HG03045 (cell line): ENCODE data around the gene CASQ2.

Experiments
- ATAC-seq: cut with Tn5 transposase; IDR thresholded peaks from one replicate; pipeline ENCODE4 v1.9.1; 2021; ENCODE audit warnings: mild to moderate bottlenecking, moderate library complexity; ENCODE audit not compliant: unreplicated experiment

Gene CASQ2

GRCh38 chr1:115732316-115732715, 36.2 kb downstream of the CASQ2 start:
- no peak for ATAC-seq

GRCh38 chr1:115729756-115730155, 38.8 kb downstream of the CASQ2 start:
- peak; percentile 90 for ATAC-seq

- ATAC-seq: no peak
Measured at GRCh38 chr1:115728341-115728740, 40.2 kb downstream of the CASQ2 start.

- no peak for ATAC-seq
Measured at GRCh38 chr1:115727706-115728249, 40.7 kb downstream of the CASQ2 start.

- no peak for ATAC-seq
Measured at GRCh38 chr1:115726570-115726969, 41.9 kb downstream of the CASQ2 start.

- no peak for ATAC-seq
Measured at GRCh38 chr1:115726161-115726560, 42.4 kb downstream of the CASQ2 start.

GRCh38 chr1:115725600-115725999, 42.9 kb downstream of the CASQ2 start:
- ATAC-seq: no peak

GRCh38 chr1:115723756-115724155, 44.8 kb downstream of the CASQ2 start:
- ATAC-seq: no peak

- no peak for ATAC-seq
Measured at GRCh38 chr1:115722221-115722620, 46.3 kb downstream of the CASQ2 start.

- ATAC-seq: no peak
Measured at GRCh38 chr1:115719285-115719684, 49.2 kb downstream of the CASQ2 start.

GRCh38 chr1:115718011-115718754, 50.3 kb downstream of the CASQ2 start:
- ATAC-seq: no peak

GRCh38 chr1:115717541-115717940, 51.0 kb downstream of the CASQ2 start:
- no peak for ATAC-seq

GRCh38 chr1:115714572-115715141, 53.9 kb downstream of the CASQ2 start:
- no peak for ATAC-seq

GRCh38 chr1:115713906-115714305, 54.6 kb downstream of the CASQ2 start:
- ATAC-seq: no peak

- no peak for ATAC-seq
Measured at GRCh38 chr1:115712911-115713609, 55.5 kb downstream of the CASQ2 start.

GRCh38 chr1:115710859-115711624, 57.5 kb downstream of the CASQ2 start:
- no peak for ATAC-seq

GRCh38 chr1:115706587-115707425, 61.7 kb downstream of the CASQ2 start:
- peak; percentile 50 for ATAC-seq

GRCh38 chr1:115705963-115706362, 62.6 kb downstream of the CASQ2 start:
- ATAC-seq: no peak

GRCh38 chr1:115705085-115705951, 63.2 kb downstream of the CASQ2 start:
- no peak for ATAC-seq
